PC-9 (cell line): ENCODE data around the gene PTPRD. TPM values are rescaled to one million over a fixed set of nuclear protein-coding genes. Genes with fewer than 3 reads are reported as not detected.

Experiments used
- BruUV-seq: library from RNA; stranded (reverse); fragments of 400-500 nt; replicated peaks from 2 replicates; lab custom pipeline; 2021; lab: Mats Ljungman, UMichigan
- CTCF ChIA-PET: fragments of 300-600 bp; sonication (Branson Sonifier 250); formaldehyde crosslinking; loops from one replicate; lab custom pipeline; 2022; ENCODE audit warnings: antibody characterized with exemption; lab: Charles Lee
- POLR2A ChIA-PET: fragments of 300-600 bp; sonication (Branson Sonifier 250); formaldehyde crosslinking; loops from one replicate; lab custom pipeline; 2022; ENCODE audit warnings: antibody characterized with exemption; ENCODE audit not compliant: unreplicated experiment; lab: Charles Lee
- DNase-seq, 2 experiments: peaks; one replicate each; pipeline versions ENCODE4 v3.0.0 to v3.0.0-alpha.2; 2015 to 2022; ENCODE audit warnings: mixed read lengths in 1 of 2
- H2AFZ ChIP-seq: fragments of 200-600 bp; sonication (generic); 2 replicates; pipeline ENCODE4 v1.8.1; 2017; ENCODE audit warnings: antibody characterized with exemption
- H3F3A ChIP-seq: fragments of 200-600 bp; sonication (generic); 2 replicates; pipeline ENCODE4 v1.8.1; 2017; ENCODE audit warnings: antibody characterized with exemption, mild to moderate bottlenecking, low read depth; ENCODE audit not compliant: insufficient read depth
- H3K27ac ChIP-seq: fragments of 200-600 bp; sonication (generic); 2 replicates; pipeline ENCODE4 v1.6.1; 2016; ENCODE audit warnings: mixed run types
- H3K27me3 ChIP-seq: fragments of 200-600 bp; sonication (generic); 2 replicates; pipeline ENCODE4 v1.6.1; 2016; ENCODE audit warnings: low read depth, mixed run types; ENCODE audit not compliant: insufficient read depth
- H3K36me3 ChIP-seq: fragments of 200-600 bp; sonication (generic); 2 replicates; pipeline ENCODE4 v1.6.1; 2016; ENCODE audit warnings: low read depth, mixed run types
- H3K4me1 ChIP-seq: fragments of 200-600 bp; sonication (generic); replicated peaks from 2 replicates; pipeline ENCODE4 v1.6.1; 2016; ENCODE audit warnings: mixed run types; ENCODE audit not compliant: insufficient read depth
- H3K4me2 ChIP-seq: fragments of 200-600 bp; sonication (generic); 2 replicates; pipeline ENCODE4 v1.6.1; 2017; ENCODE audit warnings: mixed run types
- H3K4me3 ChIP-seq: fragments of 200-600 bp; sonication (generic); 2 replicates; pipeline ENCODE4 v1.6.1; 2016; ENCODE audit warnings: mixed run types
- H3K79me2 ChIP-seq: fragments of 200-600 bp; sonication (generic); 2 replicates; pipeline ENCODE4 v1.6.1; 2017; ENCODE audit warnings: low read depth, mixed run types
- H3K9me2 ChIP-seq: fragments of 200-600 bp; sonication (generic); 2 replicates; pipeline ENCODE4 v1.8.1; 2017; ENCODE audit warnings: mild to moderate bottlenecking; ENCODE audit not compliant: insufficient read depth
- H3K9me3 ChIP-seq: fragments of 200-600 bp; sonication (generic); 2 replicates; pipeline ENCODE4 v1.8.1; 2016; ENCODE audit warnings: low read depth; ENCODE audit not compliant: insufficient read depth
- H4K20me1 ChIP-seq: fragments of 200-600 bp; sonication (generic); 2 replicates; pipeline ENCODE4 v1.8.1; 2017; ENCODE audit not compliant: insufficient read depth
- EZH2 ChIP-seq: fragments of 200-600 bp; sonication (generic); IDR thresholded peaks from 2 replicates; pipeline ENCODE4 v1.8.0; 2017; ENCODE audit warnings: antibody characterized with exemption, low read depth
- intact Hi-C: fragments of 100-400 bp; cut with micrococcal nuclease; formaldehyde crosslinking; loops from one replicate; pipeline ENCODE4 v1.10.0; 2022; ENCODE audit not compliant: unreplicated experiment
- total RNA-seq: library from RNA; stranded (reverse); gene quantifications from 2 replicates; pipeline ENCODE4 v1.2.3, GENCODE V29; 2021
- TF ChIP-seq, protein P1 (sequence below): fragments of 200-600 bp; sonication (generic); conservative IDR thresholded peaks from 2 replicates; pipeline ENCODE4 v1.6.1; 2017; ENCODE audit warnings: mixed run types, antibody characterized with exemption, mild to moderate bottlenecking, moderate library complexity

The PTPRD gene
- total RNA-seq, 1 experiment from 2014 or later: not detected

DNA sequence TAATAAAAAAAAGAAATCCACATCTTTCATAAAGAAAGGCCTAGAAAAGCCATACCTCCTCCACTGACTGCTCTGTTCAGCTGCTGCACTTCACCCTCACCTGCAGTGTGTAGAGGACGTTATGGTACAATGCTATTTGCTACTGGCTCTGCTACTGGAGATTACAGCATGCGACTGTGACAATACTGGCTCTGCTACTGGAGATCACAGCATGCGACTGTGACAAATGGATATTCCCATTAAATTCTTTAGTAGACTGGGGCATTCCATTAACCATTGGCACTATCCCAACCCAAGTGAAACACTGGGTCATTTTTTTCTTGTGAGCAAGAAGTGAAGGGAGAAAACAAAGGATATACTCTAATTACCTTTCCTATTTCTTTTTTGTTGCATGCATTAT is 1749.7 kb downstream of the PTPRD start:
- CTCF ChIA-PET: no interaction called here
- Histone ChIP-seq H3K79me2 (no peaks in the 10 kb centered on the region), H3K9me2 (no peaks in the 10 kb centered on the region), H3K4me1 (no peaks in the 10 kb centered on the region), H3K9me3 (no peaks in the 10 kb centered on the region), H3K4me3 (no peak overlapping the region), H3K27me3 (no peaks in the 10 kb centered on the region), H2AFZ (no peak overlapping the region), H3K36me3 (no peaks in the 10 kb centered on the region), H3K4me2 (no peak overlapping the region), H4K20me1 (no peaks in the 10 kb centered on the region), H3K27ac (no peak overlapping the region), H3F3A (no peaks in the 10 kb centered on the region)
- DNase-seq: no peak
- BruUV-seq: no TSS peak
- intact Hi-C loops: no loop called here
- POLR2A ChIA-PET: no interaction called here
- TF ChIP-seq EZH2: no peak
- TF ChIP-seq, protein P1, sequence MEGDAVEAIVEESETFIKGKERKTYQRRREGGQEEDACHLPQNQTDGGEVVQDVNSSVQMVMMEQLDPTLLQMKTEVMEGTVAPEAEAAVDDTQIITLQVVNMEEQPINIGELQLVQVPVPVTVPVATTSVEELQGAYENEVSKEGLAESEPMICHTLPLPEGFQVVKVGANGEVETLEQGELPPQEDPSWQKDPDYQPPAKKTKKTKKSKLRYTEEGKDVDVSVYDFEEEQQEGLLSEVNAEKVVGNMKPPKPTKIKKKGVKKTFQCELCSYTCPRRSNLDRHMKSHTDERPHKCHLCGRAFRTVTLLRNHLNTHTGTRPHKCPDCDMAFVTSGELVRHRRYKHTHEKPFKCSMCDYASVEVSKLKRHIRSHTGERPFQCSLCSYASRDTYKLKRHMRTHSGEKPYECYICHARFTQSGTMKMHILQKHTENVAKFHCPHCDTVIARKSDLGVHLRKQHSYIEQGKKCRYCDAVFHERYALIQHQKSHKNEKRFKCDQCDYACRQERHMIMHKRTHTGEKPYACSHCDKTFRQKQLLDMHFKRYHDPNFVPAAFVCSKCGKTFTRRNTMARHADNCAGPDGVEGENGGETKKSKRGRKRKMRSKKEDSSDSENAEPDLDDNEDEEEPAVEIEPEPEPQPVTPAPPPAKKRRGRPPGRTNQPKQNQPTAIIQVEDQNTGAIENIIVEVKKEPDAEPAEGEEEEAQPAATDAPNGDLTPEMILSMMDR: no peak

DNA sequence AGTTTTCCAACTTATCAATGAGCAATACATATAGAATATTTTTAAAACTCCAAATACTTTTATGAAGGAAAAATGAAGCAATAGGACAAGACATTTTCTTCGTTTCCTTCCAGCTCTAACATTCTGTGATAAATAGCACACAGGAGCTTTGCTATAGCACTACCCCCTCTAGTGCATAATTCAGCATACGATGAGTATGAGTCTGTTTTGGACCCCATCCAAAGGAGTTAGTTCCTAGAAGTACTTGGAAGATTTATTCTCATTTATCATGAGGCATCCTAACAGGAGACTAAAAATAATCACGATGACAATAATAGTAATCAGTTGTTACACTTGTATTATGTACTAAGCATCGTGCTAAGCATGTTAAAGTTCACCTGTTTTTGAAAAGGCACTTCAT is 1751.9 kb downstream of the PTPRD start:
- Histone ChIP-seq H3K4me3 (no peak overlapping the region), H3K4me1 (no peaks in the 10 kb centered on the region), H3K9me2 (no peaks in the 10 kb centered on the region), H3K4me2 (no peak overlapping the region), H3K27me3 (no peaks in the 10 kb centered on the region), H3K36me3 (no peaks in the 10 kb centered on the region), H3K27ac (no peak overlapping the region), H3K9me3 (no peaks in the 10 kb centered on the region), H3F3A (no peaks in the 10 kb centered on the region), H3K79me2 (no peaks in the 10 kb centered on the region), H4K20me1 (no peaks in the 10 kb centered on the region), H2AFZ (no peak overlapping the region)
- no peak for DNase-seq
- TF ChIP-seq, protein P1: no peak
- BruUV-seq: no TSS peak
- intact Hi-C loops: no loop called here
- CTCF ChIA-PET: no interaction called here
- POLR2A ChIA-PET: no interaction called here

DNA sequence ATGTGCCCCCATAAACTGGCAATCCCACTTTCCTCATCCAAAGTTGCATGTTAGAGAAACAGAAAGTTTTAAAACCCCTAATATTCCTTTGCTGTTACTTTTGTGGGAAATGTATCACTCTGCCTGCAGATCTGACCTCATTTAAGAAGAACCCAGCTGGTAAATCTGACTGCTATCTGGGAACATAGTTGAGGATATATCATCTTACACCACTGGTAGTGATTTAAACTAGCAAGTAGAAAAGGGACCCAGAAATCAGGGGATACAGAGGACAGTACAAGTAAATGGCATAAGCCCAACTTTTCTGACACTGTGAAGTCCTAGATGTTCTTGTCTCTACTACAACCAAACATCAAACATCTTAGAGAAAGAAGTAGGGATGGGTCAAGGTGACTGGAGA is 1752.7 kb downstream of the PTPRD start:
- DNase-seq: no peak
- H3K79me2 ChIP-seq: no peaks in the 10 kb centered on the region
- no peaks in the 10 kb centered on the region for H4K20me1 ChIP-seq
- no peaks in the 10 kb centered on the region for H3K36me3 ChIP-seq
- no peaks in the 10 kb centered on the region for H3K9me2 ChIP-seq
- no peak overlapping the region for H3K4me2 ChIP-seq
- no peaks in the 10 kb centered on the region for H3K27me3 ChIP-seq
- ChIA-PET POLR2A (no interaction called here), CTCF (no interaction called here)
- no peak overlapping the region for H3K4me3 ChIP-seq
- intact Hi-C loops: no loop called here
- no peaks in the 10 kb centered on the region for H3K4me1 ChIP-seq
- H2AFZ ChIP-seq: no peak overlapping the region
- H3K9me3 ChIP-seq: no peaks in the 10 kb centered on the region
- H3K27ac ChIP-seq: no peak overlapping the region
- H3F3A ChIP-seq: no peaks in the 10 kb centered on the region
- no TSS peak for BruUV-seq
- TF ChIP-seq, protein P1: no peak
- no peak for TF ChIP-seq EZH2
